ENCODE data around the gene CABP4.

Gene CABP4

GRCh38 chr11:67500484-67500821 is 45.3 kb downstream of the CABP4 start:
- DNase-seq = no peak

GRCh38 chr11:67500831-67501715 is 45.9 kb downstream of the CABP4 start:
- no peak for DNase-seq

GRCh38 chr11:67501854-67502253 is 46.7 kb downstream of the CABP4 start:
- DNase-seq = no peak

GRCh38 chr11:67502328-67502979 is 47.3 kb downstream of the CABP4 start:
- DNase-seq = no peak

GRCh38 chr11:67503119-67504004 is 48.2 kb downstream of the CABP4 start:
- no peak for DNase-seq

- peak; percentile 51 for DNase-seq
Observed at GRCh38 chr11:67504005-67504949, 49.1 kb downstream of the CABP4 start.

- DNase-seq = peak; percentile 85
Observed at GRCh38 chr11:67504950-67505581, 49.9 kb downstream of the CABP4 start, which contains the start of gene PITPNM1. Gene PITPNM1 (minus strand): TSS chr11:67505363. CDS start chr11:67504180, 1,183 bp downstream.

GRCh38 chr11:67505605-67506396 is 50.6 kb downstream of the CABP4 start:
- DNase-seq = peak; percentile 99

- DNase-seq = peak; percentile 21
Observed at GRCh38 chr11:67506426-67507051, 51.4 kb downstream of the CABP4 start.

- no peak for DNase-seq
Observed at GRCh38 chr11:67507242-67507863, 52.2 kb downstream of the CABP4 start.

GRCh38 chr11:67507864-67508485 is 52.8 kb downstream of the CABP4 start, which contains the start of gene CDK2AP2:
Gene CDK2AP2 (minus strand): TSS chr11:67508162. CDS start chr11:67508082, 80 bp downstream.
- DNase-seq = peak; percentile 100

- DNase-seq = peak; percentile 100
Observed at GRCh38 chr11:67508486-67509121, 53.5 kb downstream of the CABP4 start.

GRCh38 chr11:67510023-67510345 is 54.8 kb downstream of the CABP4 start:
- no peak for DNase-seq
